MM.1S (cell line): Measurements from ENCODE around the gene LACRT.

Experiments
- DNase-seq: peaks from one replicate; pipeline ENCODE4 v3.0.0-alpha.2; 2015
- H2AFZ ChIP-seq: fragments of 300-600 bp; sonication (generic); 2 replicates; pipeline ENCODE4 v1.6.0; 2016; ENCODE audit warnings: antibody characterized with exemption, low read length
- H3F3A ChIP-seq: fragments of 300-600 bp; sonication (generic); 2 replicates; pipeline ENCODE4 v1.6.1; 2016; ENCODE audit warnings: mild to moderate bottlenecking, antibody characterized with exemption, low read length, moderate library complexity, mixed read lengths; ENCODE audit not compliant: insufficient read depth
- H3K27ac ChIP-seq: fragments of 300-600 bp; sonication (generic); 2 replicates; pipeline ENCODE4 v1.5.1; 2016; ENCODE audit warnings: mild to moderate bottlenecking, low read length
- H3K27me3 ChIP-seq: fragments of 300-600 bp; sonication (generic); replicated peaks from 2 replicates; pipeline ENCODE4 v1.6.0; 2016; ENCODE audit warnings: low read length; ENCODE audit not compliant: insufficient read depth
- H3K36me3 ChIP-seq: fragments of 300-600 bp; sonication (generic); replicated peaks from 2 replicates; pipeline ENCODE4 v1.6.1; 2016; ENCODE audit warnings: mild to moderate bottlenecking, low read length, mixed read lengths; ENCODE audit not compliant: insufficient read depth
- H3K4me1 ChIP-seq: fragments of 300-600 bp; sonication (generic); 2 replicates; pipeline ENCODE4 v1.6.1; 2016; ENCODE audit warnings: low read length, mixed read lengths
- H3K4me2 ChIP-seq: fragments of 300-600 bp; sonication (generic); 2 replicates; pipeline ENCODE4 v1.6.0; 2016; ENCODE audit warnings: low read depth, low read length
- H3K4me3 ChIP-seq: fragments of 300-600 bp; sonication (generic); 2 replicates; pipeline ENCODE4 v1.5.1; 2016; ENCODE audit warnings: low read length, mixed read lengths
- H3K79me2 ChIP-seq: fragments of 300-600 bp; sonication (generic); 2 replicates; pipeline ENCODE4 v1.6.1; 2016; ENCODE audit warnings: mixed run types, low read length, mixed read lengths
- H3K9ac ChIP-seq: fragments of 300-600 bp; sonication (generic); 2 replicates; pipeline ENCODE4 v1.6.1; 2016; ENCODE audit warnings: low read length, mixed read lengths
- H3K9me2 ChIP-seq: fragments of 300-600 bp; sonication (generic); replicated peaks from 2 replicates; pipeline ENCODE4 v1.6.1; 2016; ENCODE audit warnings: mild to moderate bottlenecking, low read length, mixed read lengths; ENCODE audit not compliant: insufficient read depth
- H3K9me3 ChIP-seq: fragments of 300-600 bp; sonication (generic); replicated peaks from 2 replicates; pipeline ENCODE4 v1.6.1; 2016; ENCODE audit warnings: mild to moderate bottlenecking, low read length, mixed read lengths; ENCODE audit not compliant: insufficient read depth
- H4K20me1 ChIP-seq: fragments of 300-600 bp; sonication (generic); 2 replicates; pipeline ENCODE4 v1.6.1; 2016; ENCODE audit warnings: mild to moderate bottlenecking, low read length, moderate library complexity, mixed read lengths; ENCODE audit not compliant: insufficient read depth
- EZH2 ChIP-seq: fragments of 300-600 bp; sonication (generic); optimal IDR thresholded peaks from 2 replicates; pipeline ENCODE3; 2017; ENCODE audit warnings: low read depth, mild to moderate bottlenecking, antibody characterized with exemption, low read length, mixed read lengths
- EZH2phosphoT487 ChIP-seq: fragments of 300-600 bp; sonication (generic); IDR thresholded peaks from 2 replicates; pipeline ENCODE4 v1.6.1; 2018; ENCODE audit warnings: antibody characterized with exemption, low read length
- TF ChIP-seq, protein P1 (sequence below): fragments of 300-600 bp; sonication (generic); IDR thresholded peaks from 2 replicates; pipeline ENCODE4 v1.5.1; 2016; ENCODE audit warnings: antibody characterized with exemption, low read length, mixed read lengths

Gene LACRT, protein sequence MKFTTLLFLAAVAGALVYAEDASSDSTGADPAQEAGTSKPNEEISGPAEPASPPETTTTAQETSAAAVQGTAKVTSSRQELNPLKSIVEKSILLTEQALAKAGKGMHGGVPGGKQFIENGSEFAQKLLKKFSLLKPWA

DNA sequence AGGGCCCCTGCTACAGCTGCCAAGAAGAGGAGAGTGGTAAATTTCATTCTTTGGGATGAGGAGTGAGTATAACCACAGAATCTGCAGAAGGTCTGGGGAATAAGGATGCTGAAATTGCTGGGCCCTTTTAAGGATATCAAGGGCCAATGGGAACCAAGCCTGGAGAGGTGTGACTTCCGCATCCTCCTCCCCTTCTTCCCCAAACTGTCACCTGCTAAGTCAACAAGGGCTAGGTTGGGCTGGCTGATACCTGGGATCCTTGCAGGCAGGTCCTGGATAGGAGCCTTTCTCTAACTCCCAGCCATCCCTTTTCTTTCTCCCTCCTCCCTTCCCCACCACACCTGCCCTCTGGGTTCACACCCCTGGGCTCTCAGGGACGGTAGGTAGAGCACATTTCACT lies at the start of gene LACRT:
TSS of gene LACRT (minus strand) at position 101 of the 400 bp plus-strand sequence. CDS start at position 47, 54 bp downstream.
- H3F3A ChIP-seq, result no peaks in the 10 kb centered on the region
- no peaks in the 10 kb centered on the region for H3K9me3 ChIP-seq
- no peaks in the 10 kb centered on the region for H3K79me2 ChIP-seq
- no peaks in the 10 kb centered on the region for H3K36me3 ChIP-seq
- no peak within 1 kb of the TSS for H3K27ac ChIP-seq
- H3K4me2 ChIP-seq, result no peak within 1 kb of the TSS
- H3K9me2 ChIP-seq, result no peaks in the 10 kb centered on the region
- H3K4me1 ChIP-seq, result no peaks in the 10 kb centered on the region
- H3K27me3 ChIP-seq, result no peaks in the 10 kb centered on the region
- H3K4me3 ChIP-seq, result no peak within 1 kb of the TSS
- H4K20me1 ChIP-seq, result no peaks in the 10 kb centered on the region
- no peak within 1 kb of the TSS for H3K9ac ChIP-seq
- H2AFZ ChIP-seq, result no peak within 1 kb of the TSS
- no peak for DNase-seq
- TF ChIP-seq EZH2phosphoT487 (no peak), EZH2 (no peak)
- TF ChIP-seq, protein P1, sequence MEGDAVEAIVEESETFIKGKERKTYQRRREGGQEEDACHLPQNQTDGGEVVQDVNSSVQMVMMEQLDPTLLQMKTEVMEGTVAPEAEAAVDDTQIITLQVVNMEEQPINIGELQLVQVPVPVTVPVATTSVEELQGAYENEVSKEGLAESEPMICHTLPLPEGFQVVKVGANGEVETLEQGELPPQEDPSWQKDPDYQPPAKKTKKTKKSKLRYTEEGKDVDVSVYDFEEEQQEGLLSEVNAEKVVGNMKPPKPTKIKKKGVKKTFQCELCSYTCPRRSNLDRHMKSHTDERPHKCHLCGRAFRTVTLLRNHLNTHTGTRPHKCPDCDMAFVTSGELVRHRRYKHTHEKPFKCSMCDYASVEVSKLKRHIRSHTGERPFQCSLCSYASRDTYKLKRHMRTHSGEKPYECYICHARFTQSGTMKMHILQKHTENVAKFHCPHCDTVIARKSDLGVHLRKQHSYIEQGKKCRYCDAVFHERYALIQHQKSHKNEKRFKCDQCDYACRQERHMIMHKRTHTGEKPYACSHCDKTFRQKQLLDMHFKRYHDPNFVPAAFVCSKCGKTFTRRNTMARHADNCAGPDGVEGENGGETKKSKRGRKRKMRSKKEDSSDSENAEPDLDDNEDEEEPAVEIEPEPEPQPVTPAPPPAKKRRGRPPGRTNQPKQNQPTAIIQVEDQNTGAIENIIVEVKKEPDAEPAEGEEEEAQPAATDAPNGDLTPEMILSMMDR, result no peak

DNA sequence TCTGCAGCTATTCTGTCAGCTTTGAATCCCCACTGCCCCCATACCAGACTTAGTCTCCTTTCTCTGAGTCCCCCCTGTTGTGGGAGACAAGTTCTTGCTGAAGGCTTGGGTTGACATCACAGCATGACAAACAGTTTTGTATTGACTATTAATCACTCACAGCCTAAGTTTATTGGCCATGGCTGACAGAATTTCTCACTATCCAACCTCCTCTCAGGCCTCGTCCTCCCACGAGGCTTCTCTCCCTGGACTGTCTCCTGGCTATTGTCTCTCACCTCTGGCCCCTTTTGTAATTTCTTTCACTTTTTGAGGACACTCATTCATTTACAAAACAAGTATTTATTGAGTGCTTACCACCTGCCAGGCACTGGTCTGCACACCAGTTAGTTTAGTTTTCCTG lies 48.7 kb upstream of the LACRT start:
- H3K79me2 ChIP-seq, result no peaks in the 10 kb centered on the region
- DNase-seq, result no peak
- no peak overlapping the region for H3K9ac ChIP-seq
- no peaks in the 10 kb centered on the region for H3K36me3 ChIP-seq
- H4K20me1 ChIP-seq, result no peaks in the 10 kb centered on the region
- H3K27me3 ChIP-seq, result no peaks in the 10 kb centered on the region
- H3K4me1 ChIP-seq, result no peaks in the 10 kb centered on the region
- no peak for TF ChIP-seq EZH2phosphoT487
- TF ChIP-seq, protein P1, result no peak
- H3K9me3 ChIP-seq, result no peaks in the 10 kb centered on the region
- no peak overlapping the region for H3K4me2 ChIP-seq
- H2AFZ ChIP-seq, result no peak overlapping the region
- no peaks in the 10 kb centered on the region for H3F3A ChIP-seq
- H3K4me3 ChIP-seq, result no peak overlapping the region
- no peaks in the 10 kb centered on the region for H3K9me2 ChIP-seq
- H3K27ac ChIP-seq, result no peak overlapping the region

DNA sequence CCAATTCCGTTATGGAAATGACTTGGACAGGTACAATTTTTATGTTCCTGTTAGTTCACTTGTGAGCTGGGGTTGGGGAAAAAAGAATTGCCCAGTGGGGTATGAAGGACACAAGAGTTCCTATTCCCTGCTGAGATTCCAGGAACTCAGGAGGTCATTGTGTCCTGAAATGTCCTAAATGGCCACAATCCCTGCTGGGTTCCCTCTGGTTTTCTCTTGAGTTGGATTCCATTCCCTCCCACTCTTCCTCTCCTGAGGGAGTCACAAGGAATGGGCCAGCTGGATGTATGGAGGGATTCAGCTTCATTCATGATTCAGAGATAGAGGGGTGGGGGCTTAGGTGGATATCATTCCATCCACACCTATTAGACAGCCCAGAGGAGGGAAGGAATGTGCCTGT lies 48.0 kb upstream of the LACRT start:
- no peak for DNase-seq
- no peaks in the 10 kb centered on the region for H3K79me2 ChIP-seq
- no peaks in the 10 kb centered on the region for H3K9me2 ChIP-seq
- H4K20me1 ChIP-seq, result no peaks in the 10 kb centered on the region
- no peaks in the 10 kb centered on the region for H3K36me3 ChIP-seq
- no peaks in the 10 kb centered on the region for H3K27me3 ChIP-seq
- H3K4me3 ChIP-seq, result no peak overlapping the region
- H3K9ac ChIP-seq, result no peak overlapping the region
- H3K27ac ChIP-seq, result no peak overlapping the region
- TF ChIP-seq, protein P1, result no peak
- TF ChIP-seq EZH2, result no peak
- TF ChIP-seq EZH2phosphoT487, result no peak
- no peaks in the 10 kb centered on the region for H3K9me3 ChIP-seq
- no peaks in the 10 kb centered on the region for H3F3A ChIP-seq
- peaks cover 2% of the 10 kb centered on the region; the same call in 1 of the 2 replicates for H3K4me1 ChIP-seq
- no peak overlapping the region for H2AFZ ChIP-seq
- H3K4me2 ChIP-seq, result no peak overlapping the region
